Measurements from ENCODE around the gene BCAS1.
"Not testable (repeated sequence)": the region's sequence is repeated elsewhere in the genome, so short reads cannot be mapped to it uniquely, and the experiment has no call there.

The BCAS1 gene

GRCh38 chr20:53981130-53981529 lies 89.3 kb downstream of the BCAS1 start:
- DNase-seq, result no peak

GRCh38 chr20:53980031-53980465 lies 90.3 kb downstream of the BCAS1 start:
- no peak for DNase-seq

- DNase-seq, result no peak
Observed at GRCh38 chr20:53978497-53978896, 91.9 kb downstream of the BCAS1 start.

- no peak for DNase-seq
Observed at GRCh38 chr20:53977391-53977790, 93.0 kb downstream of the BCAS1 start.

GRCh38 chr20:53975761-53976160 lies 94.6 kb downstream of the BCAS1 start:
- DNase-seq, result no peak

DNA sequence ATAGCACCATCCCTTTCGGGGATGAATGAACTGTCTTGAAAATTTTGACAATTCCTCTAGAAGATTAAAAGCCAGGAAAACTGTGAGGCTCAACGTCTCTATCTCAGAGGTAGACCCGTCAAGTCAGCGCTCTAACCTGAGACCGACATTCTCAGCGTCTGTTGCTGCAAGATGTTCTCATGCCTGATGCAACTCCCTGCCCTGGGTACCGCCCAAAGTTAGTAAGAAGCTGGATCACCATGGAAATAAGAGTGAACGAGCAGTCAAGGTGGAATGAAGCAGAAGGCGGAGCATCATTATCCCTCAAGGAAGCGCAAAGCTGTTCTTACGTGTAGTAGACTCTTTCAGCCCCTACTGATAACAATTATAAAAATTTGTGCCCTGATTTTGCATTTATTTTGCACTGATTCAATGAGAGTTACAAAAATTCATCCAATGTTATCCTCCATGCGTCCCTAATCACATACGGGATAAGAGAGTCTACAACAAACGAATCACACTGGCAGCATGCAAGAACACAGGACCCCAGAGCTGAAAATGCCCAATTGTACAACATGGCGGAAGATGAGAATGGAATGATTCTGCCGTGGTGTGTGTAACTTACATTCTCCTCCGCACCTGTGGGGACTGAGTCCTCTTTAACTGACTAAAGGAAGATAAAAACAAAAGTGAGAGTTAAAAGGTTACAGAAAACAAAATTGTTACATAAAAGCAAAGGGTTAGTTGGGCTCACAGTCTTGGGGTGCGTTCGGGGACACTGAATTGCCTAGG lies 95.4 kb downstream of the BCAS1 start:
- DNase-seq, result no peak

GRCh38 chr20:53973882-53974281 lies 96.5 kb downstream of the BCAS1 start:
- not testable (repeated sequence) for DNase-seq

DNA sequence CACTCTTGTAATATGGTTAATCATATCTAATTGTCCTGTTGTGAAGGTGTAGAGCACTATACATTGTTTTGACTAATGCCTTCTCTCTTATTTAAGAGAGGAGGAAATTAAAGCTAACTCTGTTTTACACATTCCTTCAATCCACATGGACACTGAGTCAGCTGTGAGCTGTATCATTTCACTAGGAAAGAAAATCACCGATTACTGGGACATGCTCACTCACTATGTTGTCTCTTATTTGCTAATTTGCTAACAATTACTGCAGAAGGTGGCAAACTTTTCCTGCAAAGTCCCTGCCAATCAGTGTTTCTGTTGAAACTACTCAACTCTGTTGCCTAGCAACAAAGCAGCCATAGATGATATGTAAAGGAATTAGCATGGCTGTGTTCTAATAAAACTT lies 98.2 kb downstream of the BCAS1 start:
- DNase-seq, result no peak

- no peak for DNase-seq
Observed at GRCh38 chr20:53971096-53971683, 99.2 kb downstream of the BCAS1 start.

DNA sequence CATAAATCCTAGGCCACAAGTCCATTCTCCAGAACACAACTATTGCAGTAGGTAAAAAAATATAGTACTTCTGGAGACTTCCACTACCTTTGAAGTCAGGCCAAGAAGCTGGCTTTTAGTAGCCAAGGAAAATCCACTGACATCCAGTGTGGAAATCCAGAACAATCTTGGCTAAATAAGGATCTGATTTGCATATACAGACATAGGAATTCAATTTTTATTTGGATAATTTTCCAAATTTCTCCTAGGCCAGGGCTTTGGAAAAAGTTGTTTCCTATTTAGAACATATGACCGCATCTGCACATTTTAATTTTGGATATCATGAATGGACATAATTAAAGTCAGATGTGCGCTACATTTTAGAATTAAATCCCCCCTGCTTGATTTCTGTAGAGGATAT lies 100.2 kb downstream of the BCAS1 start:
- no peak for DNase-seq

DNA sequence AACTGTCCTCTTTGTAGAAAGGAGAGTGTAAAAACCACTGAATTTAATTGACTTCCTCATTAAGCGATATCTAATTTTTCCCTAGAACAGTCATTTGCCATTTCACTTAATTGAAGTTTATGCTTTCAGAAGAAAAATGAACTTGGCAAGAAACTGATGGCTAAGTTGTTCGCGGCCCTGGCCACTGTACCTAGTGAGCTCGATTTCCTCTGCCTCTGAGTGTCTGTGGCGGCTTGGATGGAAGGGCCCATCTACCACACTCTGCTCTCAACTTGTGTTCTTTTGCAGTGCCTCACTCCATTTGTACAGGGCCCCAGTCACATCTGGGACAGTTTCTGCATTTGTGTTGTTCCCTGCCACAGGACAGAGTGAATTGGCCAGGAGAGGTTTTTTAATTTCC lies 102.9 kb downstream of the BCAS1 start:
- DNase-seq, result no peak

DNA sequence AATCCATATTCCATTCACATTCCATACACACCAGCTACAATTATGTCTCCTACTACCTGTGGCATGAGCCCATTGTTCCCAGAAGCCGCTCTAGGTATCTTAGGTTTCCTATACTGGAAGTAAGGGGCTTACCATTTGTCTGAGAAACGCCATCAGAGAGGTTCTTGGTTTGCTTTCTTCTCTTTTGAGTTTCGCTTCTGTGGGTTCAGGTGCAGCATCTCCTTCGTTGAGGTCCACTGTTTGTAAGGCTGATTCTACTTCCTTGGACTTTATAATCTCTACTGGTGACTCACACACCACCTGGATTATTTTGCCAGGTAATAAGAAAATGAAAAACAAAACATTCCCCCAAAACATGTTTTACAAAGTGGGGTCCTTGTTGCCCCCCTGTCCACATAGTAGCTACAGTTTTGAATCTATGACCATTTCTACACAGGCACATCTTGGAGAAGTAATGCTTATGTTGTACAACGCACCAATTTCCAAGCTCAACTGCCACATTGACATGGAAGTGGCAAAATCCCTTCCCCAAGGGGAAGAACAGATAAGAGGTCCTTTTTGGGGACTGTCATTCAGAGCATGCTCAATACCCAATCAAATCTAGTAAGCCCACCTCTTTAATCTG lies 103.5 kb downstream of the BCAS1 start:
- DNase-seq, result no peak

DNA sequence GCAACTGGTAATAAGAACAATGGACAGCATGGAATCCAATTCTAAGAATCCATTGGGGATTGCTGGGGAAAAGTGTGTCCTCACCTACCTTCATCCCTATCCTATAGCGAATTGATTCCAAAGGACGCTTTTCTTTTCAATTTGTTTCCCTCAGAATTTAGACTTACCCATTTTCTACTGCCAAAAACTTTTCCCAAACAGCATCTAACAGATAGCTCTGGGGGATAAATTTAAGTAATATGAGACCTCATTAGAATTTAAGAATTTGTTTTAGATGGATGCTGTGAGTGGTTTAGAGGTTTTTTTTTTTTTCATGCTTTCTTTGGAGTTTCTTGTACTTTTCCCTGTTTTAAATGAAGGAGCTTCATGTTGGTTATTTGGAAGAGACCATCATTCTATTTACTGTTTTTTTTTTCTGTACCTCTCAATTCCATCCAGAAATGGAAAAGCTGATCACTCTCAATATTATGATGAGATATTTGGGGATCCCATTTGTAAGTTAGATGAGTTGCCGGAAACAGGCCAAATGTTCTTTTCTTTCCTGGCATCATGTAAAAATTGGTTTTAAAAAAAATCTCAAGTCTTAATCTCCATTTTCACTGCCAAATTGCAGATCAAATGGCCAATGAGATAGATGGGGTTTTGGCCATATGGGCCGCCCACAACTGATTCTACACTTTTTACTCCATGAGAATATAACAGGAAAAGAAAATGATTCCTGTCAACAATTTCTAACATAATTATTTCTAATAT lies 105.7 kb downstream of the BCAS1 start:
- no peak for DNase-seq

DNA sequence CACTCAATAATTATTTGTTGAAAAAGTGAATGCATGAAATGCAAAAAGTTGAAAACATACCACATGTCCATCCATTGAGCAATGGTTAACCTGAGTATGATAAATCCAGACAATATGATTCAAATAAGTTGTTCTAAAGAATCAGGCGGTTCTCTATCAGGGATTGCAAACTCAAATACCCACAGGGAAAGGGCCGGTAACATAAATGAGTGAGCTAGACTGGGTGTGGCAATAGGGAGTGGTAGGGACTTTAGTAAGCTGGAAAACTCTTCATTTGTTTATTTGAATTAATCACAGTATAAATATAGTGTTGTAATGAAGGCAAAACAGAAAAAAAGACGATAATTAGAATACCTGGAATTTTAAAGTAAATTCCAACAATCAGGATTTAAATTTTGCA lies 106.3 kb downstream of the BCAS1 start:
- DNase-seq, result no peak

DNA sequence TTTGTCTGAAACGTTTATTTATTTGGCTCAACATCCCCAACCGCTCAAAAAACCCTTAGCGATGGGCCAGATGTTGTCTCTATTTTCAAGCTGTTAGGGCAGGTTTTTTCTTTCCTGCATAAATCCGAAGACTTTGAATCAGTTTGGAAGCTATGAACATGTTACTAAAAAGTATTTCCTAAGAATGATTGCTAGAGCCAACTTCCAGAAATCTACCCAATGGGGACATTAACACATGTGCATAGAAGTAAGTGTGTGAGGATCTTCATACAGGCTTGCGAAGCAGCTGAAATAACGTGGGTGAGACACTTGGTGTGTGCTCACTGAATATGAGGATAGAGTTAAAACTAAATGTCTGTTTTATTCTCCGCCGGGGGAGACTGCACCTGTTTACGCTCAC lies 106.8 kb downstream of the BCAS1 start:
- no peak for DNase-seq

- no peak for DNase-seq
Observed at GRCh38 chr20:53962388-53962787, 108.0 kb downstream of the BCAS1 start.

GRCh38 chr20:53961527-53961926 lies 108.9 kb downstream of the BCAS1 start:
- no peak for DNase-seq

GRCh38 chr20:53960579-53961272 lies 109.7 kb downstream of the BCAS1 start:
- no peak for DNase-seq

DNA sequence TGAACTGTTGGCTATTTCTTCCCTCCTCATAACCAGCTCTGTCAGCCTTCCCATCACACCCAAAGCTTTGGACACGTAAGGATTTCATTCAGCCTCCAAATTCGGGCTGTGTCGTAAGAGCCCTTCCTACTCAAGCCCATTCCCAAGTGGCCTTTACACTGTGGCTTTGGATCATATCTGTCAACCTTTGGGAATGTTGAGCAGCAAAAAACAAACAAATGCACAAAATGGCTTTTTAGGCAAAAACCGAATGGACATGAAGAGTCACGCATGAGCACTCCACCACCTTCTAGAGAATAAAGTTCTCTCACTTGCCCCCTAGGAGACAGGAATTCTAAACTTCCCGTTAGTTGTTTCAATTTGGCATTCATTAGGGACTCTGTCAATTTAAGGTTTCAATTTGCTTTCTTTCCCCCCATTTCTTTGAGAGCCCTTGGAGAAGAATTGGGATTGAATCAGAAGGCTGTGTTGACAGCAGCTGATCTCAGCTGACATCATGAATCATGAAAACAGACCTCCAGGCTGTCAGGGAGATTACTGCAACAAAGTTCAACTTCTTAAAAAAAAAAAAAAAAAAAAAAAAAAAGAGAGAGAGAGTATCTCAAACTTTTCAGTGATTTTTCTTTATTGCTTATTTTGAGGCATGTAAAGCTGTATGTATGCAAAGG lies 110.3 kb downstream of the BCAS1 start:
- no peak for DNase-seq

- no peak for DNase-seq
Observed at GRCh38 chr20:53958260-53958659, 112.1 kb downstream of the BCAS1 start.

DNA sequence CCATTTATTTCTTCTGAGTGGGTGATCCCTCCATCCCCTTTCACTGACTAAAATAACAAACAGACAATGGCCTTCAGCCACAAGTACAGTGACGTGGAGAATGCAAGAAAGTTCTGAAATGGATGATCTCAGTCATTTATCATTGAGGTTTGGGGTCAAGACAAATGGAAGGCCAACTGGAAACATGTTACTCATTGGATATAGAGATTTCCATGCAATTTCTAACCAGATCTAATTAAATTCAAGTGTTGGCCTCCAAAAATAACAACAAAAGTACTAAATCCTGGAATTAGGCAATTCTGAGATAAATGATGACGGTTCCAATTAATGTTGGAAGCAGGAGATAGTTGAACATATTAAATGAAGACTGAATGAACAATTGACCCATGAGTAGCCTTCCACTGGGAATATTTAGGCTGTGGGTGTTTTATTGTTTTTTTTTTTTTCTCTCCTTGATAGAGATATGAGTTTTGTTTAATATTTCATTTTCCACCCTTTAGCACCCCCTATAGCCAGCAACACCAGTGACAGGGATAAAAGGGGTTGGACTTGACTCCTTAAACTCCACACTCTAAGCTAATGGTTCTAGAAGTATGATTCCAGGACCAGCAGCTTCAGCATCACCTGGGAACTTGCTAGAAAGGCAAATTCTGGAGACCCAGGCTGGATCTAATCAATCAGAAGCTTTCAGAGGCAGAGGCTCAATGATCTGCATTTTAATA lies 112.8 kb downstream of the BCAS1 start:
- DNase-seq, result no peak

Data from DMS153 (cell line).